Endometrial microvascular endothelial cells (primary cell): ENCODE results near the gene JPH4. TPM values are rescaled to one million over a fixed set of nuclear protein-coding genes. Genes with fewer than 3 reads are reported as not detected.

ENCODE experiments used
- in situ Hi-C: cut with HindIII; loops from 2 replicates; pipeline ENCODE4 v1.10.0; 2017; ENCODE audit warnings: low sequenced_read_pairs, low pct_unique_long_range_greater_than_20kb; ENCODE audit errors: inconsistent ontology term
- total RNA-seq: library from RNA; depleted of rRNA; stranded (reverse); fragments of >200 nt; gene quantifications from one replicate; pipeline ENCODE4 v1.2.3, GENCODE V29; 2015; ENCODE audit errors: inconsistent ontology term

JPH4 gene
- total RNA-seq, 1 donor from 2014 or later: not detected

DNA sequence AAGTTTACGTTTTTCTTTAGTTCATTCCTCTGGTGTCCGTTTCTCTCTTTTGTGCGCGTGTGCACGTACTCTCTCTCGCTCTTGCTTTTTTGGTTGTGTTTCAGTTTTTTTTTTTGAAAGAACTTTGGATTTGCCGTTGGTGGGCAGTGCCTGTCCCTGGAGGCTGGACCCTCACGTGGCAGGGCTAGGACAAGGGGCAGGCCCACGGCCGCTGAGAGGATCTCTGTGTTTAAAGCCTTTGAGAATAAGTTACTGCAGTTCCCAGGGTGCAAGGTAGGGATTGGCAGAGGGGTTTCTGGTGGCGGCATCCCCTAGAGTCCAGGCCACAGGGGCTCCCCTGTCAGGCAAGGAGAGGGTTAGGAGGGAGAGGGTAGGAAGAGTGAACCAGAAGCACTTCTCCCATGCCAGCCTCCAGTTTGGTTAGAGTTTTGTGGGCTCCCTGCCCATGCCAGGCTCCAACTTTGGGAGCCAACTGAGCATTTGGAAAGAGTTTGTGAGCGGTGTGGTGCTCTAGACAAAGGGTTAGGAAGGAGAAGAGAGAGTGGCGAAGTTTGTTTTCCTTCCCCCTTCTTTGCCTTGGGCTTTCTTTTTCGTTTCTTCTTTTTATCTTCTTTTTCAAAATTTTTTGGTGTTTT lies 57.6 kb downstream of the JPH4 start:
- in situ Hi-C loops: no loop called here

DNA sequence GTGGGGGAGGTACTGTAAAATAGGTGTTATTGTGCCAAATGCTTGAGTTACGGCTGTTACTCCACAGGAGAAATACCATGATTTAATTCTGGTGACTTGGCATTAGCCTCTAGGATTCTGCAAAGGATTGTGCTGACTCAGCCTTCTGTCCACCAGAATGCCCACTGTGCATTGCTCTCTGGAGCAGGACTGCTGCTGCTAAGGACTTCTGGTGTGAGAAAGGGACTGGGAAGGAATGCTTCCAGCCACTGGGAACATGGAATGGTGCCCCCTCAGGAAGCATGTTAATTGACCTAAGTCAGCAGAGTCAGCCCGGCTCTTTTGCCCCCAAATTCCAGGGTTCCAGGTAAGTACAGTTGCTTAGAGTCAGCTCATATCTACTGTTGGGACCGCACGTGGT lies 59.9 kb downstream of the JPH4 start:
- in situ Hi-C loops: no loop called here

Other genes with a start within 250 kb of the JPH4 start
- 0.09 TPM for gene SLC22A17, start 225.9 kb downstream of the JPH4 start, total RNA-seq
- gene EFS, start 213.6 kb downstream of the JPH4 start, total RNA-seq: not detected
- gene IL25, start 206.0 kb downstream of the JPH4 start, total RNA-seq: not detected
- not detected for gene CMTM5, start 201.7 kb downstream of the JPH4 start, total RNA-seq
- not detected for gene MYH6, start 170.5 kb downstream of the JPH4 start, total RNA-seq
- not detected for gene MYH7, start 143.1 kb downstream of the JPH4 start, total RNA-seq
- 38.7 TPM for gene NGDN, start 109.1 kb downstream of the JPH4 start, total RNA-seq
- under 0.01 TPM for gene ZFHX2, start 27.0 kb downstream of the JPH4 start, total RNA-seq
- 10.6 TPM for gene THTPA, start 22.5 kb downstream of the JPH4 start, total RNA-seq
- gene AP1G2, start 11.0 kb downstream of the JPH4 start, total RNA-seq: 18.0 TPM
- not detected for gene DHRS2, start 57.6 kb upstream of the JPH4 start, total RNA-seq